SK-N-SH treated with all-trans-retinoic acid at 6 μM for 48 hours (cell line): ENCODE results near the gene F2RL2.

ENCODE experiments used
- CREB5 ChIP-seq: fragments of 250-450 bp; sonication (Bioruptor Pico); IDR thresholded peaks from 2 replicates; pipeline ENCODE4 v1.5.1; 2020; ENCODE audit warnings: low read depth, mild to moderate bottlenecking, moderate library complexity
- GLIS3 ChIP-seq: fragments of 250-450 bp; sonication (Bioruptor Pico); IDR thresholded peaks from 2 replicates; pipeline ENCODE4 v1.5.0; 2020; ENCODE audit warnings: mild to moderate bottlenecking, moderate library complexity
- ISL1 ChIP-seq: fragments of 250-450 bp; sonication (Bioruptor Pico); IDR thresholded peaks from 2 replicates; pipeline ENCODE4 v2.1.2; 2022; ENCODE audit warnings: mild to moderate bottlenecking, moderate library complexity
- PATZ1 ChIP-seq: fragments of 250-450 bp; sonication (Bioruptor Pico); IDR thresholded peaks from 2 replicates; pipeline ENCODE4 v1.8.0; 2020; ENCODE audit warnings: mild to moderate bottlenecking, moderate library complexity, borderline replicate concordance
- POU6F1 ChIP-seq: fragments of 250-450 bp; sonication (Bioruptor Pico); IDR thresholded peaks from 2 replicates; pipeline ENCODE4 v1.8.0; 2021; ENCODE audit warnings: low read depth, mild to moderate bottlenecking, moderate library complexity, borderline replicate concordance
- PPARA ChIP-seq: fragments of 250-450 bp; sonication (Bioruptor Pico); IDR thresholded peaks from 2 replicates; pipeline ENCODE4 v1.5.0; 2020; ENCODE audit warnings: mild to moderate bottlenecking, borderline replicate concordance
- RARB ChIP-seq: fragments of 250-450 bp; sonication (Bioruptor Pico); IDR thresholded peaks from 2 replicates; pipeline ENCODE4 v1.8.0; 2021; ENCODE audit warnings: mild to moderate bottlenecking, moderate library complexity
- TOX ChIP-seq: fragments of 250-450 bp; sonication (Bioruptor Pico); IDR thresholded peaks from 2 replicates; pipeline ENCODE4 v1.8.0; 2021; ENCODE audit warnings: mild to moderate bottlenecking, moderate library complexity, borderline replicate concordance
- ZFP3 ChIP-seq: fragments of 250-450 bp; sonication (Bioruptor Pico); IDR thresholded peaks from 2 replicates; pipeline ENCODE4 v1.5.0; 2020; ENCODE audit warnings: mild to moderate bottlenecking, moderate library complexity
- ZFP30 ChIP-seq: fragments of 450-650 bp; formaldehyde crosslinking; IDR thresholded peaks from 2 replicates; pipeline ENCODE4 v1.5.0; 2022; ENCODE audit warnings: mild to moderate bottlenecking, moderate library complexity

- TF ChIP-seq PATZ1 (CRISPR knock-in tag) (no peak), RARB (no peak), PPARA (no peak), TOX (CRISPR knock-in tag) (no peak), CREB5 (CRISPR knock-in tag) (no peak), GLIS3 (CRISPR knock-in tag) (no peak), ZFP30 (CRISPR knock-in tag) (no peak), ISL1 (no peak), ZFP3 (CRISPR knock-in tag) (no peak), POU6F1 (no peak)
Measured at GRCh38 chr5:76672242-76672641, 49.0 kb upstream of the F2RL2 start.
